IPS DF 6.9 (cell line): ENCODE results near the gene SERPINB12.

Experiments
- DNase-seq: peaks from one replicate; pipeline ENCODE4 v3.0.0-alpha.2; 2013; ENCODE audit warnings: low read depth, low spot score
- H3K27ac ChIP-seq: one replicate; pipeline ENCODE4 v1.5.1; 2013; ENCODE audit warnings: low read length, control low read depth
- H3K27me3 ChIP-seq: 2 replicates; pipeline ENCODE4 v1.6.1; 2013; ENCODE audit warnings: mild to moderate bottlenecking, low read length; ENCODE audit not compliant: control insufficient read depth, insufficient read depth
- H3K36me3 ChIP-seq: 2 replicates; pipeline ENCODE4 v1.6.1; 2013; ENCODE audit warnings: low read length; ENCODE audit not compliant: control insufficient read depth, insufficient read depth
- H3K4me1 ChIP-seq: 2 replicates; pipeline ENCODE4 v1.6.1; 2013; ENCODE audit warnings: low read length; ENCODE audit not compliant: control insufficient read depth, insufficient read depth
- H3K4me3 ChIP-seq: 2 replicates; pipeline ENCODE4 v1.5.1; 2013; ENCODE audit warnings: mild to moderate bottlenecking, low read length
- H3K9me3 ChIP-seq: 2 replicates; pipeline ENCODE4 v1.6.1; 2013; ENCODE audit warnings: low read length, inconsistent platforms; ENCODE audit not compliant: control insufficient read depth, insufficient read depth
- WGBS: extraction: QIAGEN DNeasy Blood & Tissue Kit; methylation state at CpG from one replicate; pipeline ENCODE4 v1.1.7; 2013; ENCODE audit warnings: mixed read lengths, missing lambda C conversion rate; ENCODE audit not compliant: insufficient read length, insufficient coverage; 5-methylcytosine and 5-hydroxymethylcytosine counted together

Gene SERPINB12

GRCh38 chr18:63550068-63550467 is 7.9 kb downstream of the SERPINB12 start:
- H3K27ac ChIP-seq = no peak overlapping the region
- whole genome bisulfite sequencing = no CpG with 5 or more reads among the region's 1 CpG
- H3K36me3 ChIP-seq = no peaks in the 10 kb centered on the region
- H3K4me3 ChIP-seq = no peak overlapping the region
- no peak for DNase-seq
- no peaks in the 10 kb centered on the region for H3K4me1 ChIP-seq
- no peaks in the 10 kb centered on the region for H3K9me3 ChIP-seq
- no peaks in the 10 kb centered on the region for H3K27me3 ChIP-seq

GRCh38 chr18:63551769-63552168 is 9.6 kb downstream of the SERPINB12 start:
- H3K36me3 ChIP-seq = no peaks in the 10 kb centered on the region
- no peak overlapping the region for H3K4me3 ChIP-seq
- 100% methylated on average over 1 of the region's 3 CpGs for WGBS
- no peak overlapping the region for H3K27ac ChIP-seq
- H3K27me3 ChIP-seq = no peaks in the 10 kb centered on the region
- no peaks in the 10 kb centered on the region for H3K9me3 ChIP-seq
- H3K4me1 ChIP-seq = no peaks in the 10 kb centered on the region
- DNase-seq = no peak

- no CpG with 5 or more reads among the region's 2 CpGs for WGBS
- DNase-seq = no peak
- Histone ChIP-seq H3K27ac (no peak overlapping the region), H3K4me1 (no peaks in the 10 kb centered on the region), H3K9me3 (no peaks in the 10 kb centered on the region), H3K27me3 (no peaks in the 10 kb centered on the region), H3K36me3 (no peaks in the 10 kb centered on the region), H3K4me3 (no peak overlapping the region)
Measured at GRCh38 chr18:63552581-63552980, 10.4 kb downstream of the SERPINB12 start.

GRCh38 chr18:63553081-63553480 is 10.9 kb downstream of the SERPINB12 start:
- no peaks in the 10 kb centered on the region for H3K36me3 ChIP-seq
- no peak overlapping the region for H3K4me3 ChIP-seq
- no peaks in the 10 kb centered on the region for H3K4me1 ChIP-seq
- WGBS = no CpG with 5 or more reads among the region's 1 CpG
- no peaks in the 10 kb centered on the region for H3K27me3 ChIP-seq
- H3K9me3 ChIP-seq = no peaks in the 10 kb centered on the region
- no peak for DNase-seq
- no peak overlapping the region for H3K27ac ChIP-seq

- Histone ChIP-seq H3K36me3 (no peaks in the 10 kb centered on the region), H3K4me3 (no peak overlapping the region), H3K4me1 (no peaks in the 10 kb centered on the region), H3K9me3 (no peaks in the 10 kb centered on the region), H3K27me3 (no peaks in the 10 kb centered on the region), H3K27ac (no peak overlapping the region)
- no CpG with 5 or more reads among the region's 9 CpGs for WGBS
- DNase-seq = no peak
Measured at GRCh38 chr18:63559567-63560491, 17.7 kb downstream of the SERPINB12 start.

GRCh38 chr18:63562284-63562683 is 20.1 kb downstream of the SERPINB12 start:
- Histone ChIP-seq H3K27ac (no peak overlapping the region), H3K27me3 (no peaks in the 10 kb centered on the region), H3K36me3 (no peaks in the 10 kb centered on the region), H3K4me3 (no peak overlapping the region), H3K9me3 (no peaks in the 10 kb centered on the region), H3K4me1 (no peaks in the 10 kb centered on the region)
- no CpG with 5 or more reads among the region's 4 CpGs for WGBS
- no peak for DNase-seq

GRCh38 chr18:63564021-63564420 is 21.9 kb downstream of the SERPINB12 start:
- no CpG with 5 or more reads among the region's 4 CpGs for WGBS
- H3K27me3 ChIP-seq = no peaks in the 10 kb centered on the region
- no peak overlapping the region for H3K4me3 ChIP-seq

GRCh38 chr18:63564561-63564960 is 22.4 kb downstream of the SERPINB12 start:
- no CpG with 5 or more reads among the region's 1 CpG for WGBS
- Histone ChIP-seq H3K27me3 (no peaks in the 10 kb centered on the region), H3K4me3 (no peak overlapping the region), H3K27ac (no peak overlapping the region), H3K9me3 (no peaks in the 10 kb centered on the region), H3K36me3 (no peaks in the 10 kb centered on the region), H3K4me1 (no peaks in the 10 kb centered on the region; the same call in 1 of the 2 replicates)
- no peak for DNase-seq

More at GRCh38 chr18:63564021-63564420, 21.9 kb downstream of the SERPINB12 start:
- Histone ChIP-seq H3K9me3 (no peaks in the 10 kb centered on the region), H3K4me1 (no peaks in the 10 kb centered on the region; the same call in 1 of the 2 replicates), H3K27ac (no peak overlapping the region), H3K36me3 (no peaks in the 10 kb centered on the region)
- no peak for DNase-seq

GRCh38 chr18:63567276-63567675 is 25.1 kb downstream of the SERPINB12 start:
- no CpG with 5 or more reads among the region's 5 CpGs for WGBS
- Histone ChIP-seq H3K36me3 (no peaks in the 10 kb centered on the region), H3K27ac (no peak overlapping the region), H3K9me3 (no peaks in the 10 kb centered on the region), H3K4me3 (no peak overlapping the region), H3K4me1 (no peaks in the 10 kb centered on the region; the same call in 1 of the 2 replicates), H3K27me3 (no peaks in the 10 kb centered on the region)
- DNase-seq = no peak

- Histone ChIP-seq H3K36me3 (no peaks in the 10 kb centered on the region), H3K4me3 (no peak overlapping the region), H3K27me3 (no peaks in the 10 kb centered on the region), H3K9me3 (no peaks in the 10 kb centered on the region), H3K27ac (no peak overlapping the region), H3K4me1 (no peaks in the 10 kb centered on the region; the same call in 1 of the 2 replicates)
- no peak for DNase-seq
- no CpG with 5 or more reads among the region's 9 CpGs for WGBS
Measured at GRCh38 chr18:63567825-63568224, 25.7 kb downstream of the SERPINB12 start.
